SH-SY5Y (cell line): Measurements from ENCODE around the gene FAM168A.

Source experiments
- GATA2 ChIP-seq: IDR thresholded peaks from 2 replicates; pipeline ENCODE4 v1.6.1; 2011; ENCODE audit warnings: mild to moderate bottlenecking, low read depth, low read length
- GATA3 ChIP-seq: IDR thresholded peaks from 2 replicates; pipeline ENCODE4 v1.6.1; 2011; ENCODE audit warnings: low read depth, mild to moderate bottlenecking, low read length, moderate library complexity

- TF ChIP-seq GATA3 (no peak), GATA2 (no peak)
Observed at GRCh38 chr11:73547706-73548595, 50.0 kb downstream of the FAM168A start.
